NCI-H2171 treated with DMSO at 0.1 percent for 48 hours (cell line): ENCODE results near the gene CBLN1.

Experiments used
- DNase-seq: peaks from one replicate; lab custom pipeline; 2025; lab: John Stamatoyannopoulos, UW

The CBLN1 gene

DNA sequence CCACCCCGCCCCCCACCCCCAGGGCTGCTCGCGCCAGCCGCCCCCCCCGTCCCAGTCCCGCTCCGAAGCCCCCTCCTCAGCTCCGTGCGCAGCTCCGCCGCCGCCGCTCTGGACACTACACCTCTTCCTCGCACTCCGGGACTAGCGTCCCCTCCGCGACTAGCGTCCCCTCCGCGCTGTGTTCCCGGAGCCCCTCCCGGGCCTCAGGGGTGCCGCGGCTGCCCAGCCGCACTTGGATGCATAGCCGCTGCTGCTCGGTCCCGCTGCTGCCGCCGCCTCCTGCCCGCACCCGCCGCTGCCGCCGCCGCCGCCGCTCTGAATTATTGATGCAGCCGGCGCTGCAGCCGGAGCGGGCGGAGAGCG lies at the start of gene CBLN1:
TSS of gene CBLN1 (minus strand) at position 359 of the 363 bp plus-strand sequence. CDS start 373 bp downstream, outside the sequence.
- no peak for DNase-seq

DNA sequence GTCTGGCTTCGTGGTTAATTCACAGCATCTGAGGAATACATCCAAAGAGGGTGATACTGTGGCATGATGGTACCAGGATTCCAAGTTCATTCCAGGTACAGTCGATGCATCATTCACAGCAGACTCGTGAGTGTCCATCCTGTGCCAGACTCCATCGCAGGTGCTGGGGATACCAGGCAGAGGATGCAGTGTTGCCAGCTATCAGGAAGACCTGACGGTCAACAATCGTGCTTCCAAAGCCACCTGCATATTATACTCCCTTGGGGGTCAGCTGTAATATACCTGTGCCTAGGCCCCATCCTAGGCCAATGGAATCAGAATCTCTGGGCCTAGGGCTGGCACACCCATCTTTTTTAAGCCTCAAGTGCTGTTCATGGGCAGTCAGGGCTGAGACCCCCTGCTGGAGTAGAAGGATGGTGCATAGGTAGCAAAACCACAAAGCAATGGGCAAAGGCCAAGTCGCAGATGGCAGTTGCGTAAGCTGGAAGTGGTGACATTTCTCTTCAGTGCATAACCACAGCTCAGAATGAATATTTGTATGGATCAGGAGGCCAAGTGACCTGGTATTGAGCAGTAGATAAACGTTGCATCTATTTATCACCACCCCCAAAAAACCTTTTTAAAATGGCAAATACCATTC lies 49.0 kb upstream of the CBLN1 start:
- DNase-seq, result peak; percentile 2

DNA sequence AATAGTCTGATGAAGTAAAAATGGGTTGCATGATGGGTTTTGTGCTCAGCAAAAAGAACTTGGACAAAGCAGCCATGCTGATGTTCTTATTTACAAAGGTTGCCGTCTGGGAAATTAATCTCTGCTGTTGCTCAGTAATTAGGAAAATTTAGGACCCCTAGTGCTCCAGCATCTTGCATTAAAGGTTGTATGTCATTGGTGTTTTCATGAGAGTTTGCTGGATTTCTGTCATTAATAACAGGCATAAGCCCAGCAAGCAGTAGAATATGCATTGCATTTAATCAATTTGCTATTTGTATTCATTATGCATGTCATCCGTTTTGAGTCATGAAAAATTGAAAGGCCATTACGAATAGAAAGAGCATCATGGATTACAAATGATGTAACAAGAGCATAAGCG lies 46.7 kb upstream of the CBLN1 start:
- no peak for DNase-seq

DNA sequence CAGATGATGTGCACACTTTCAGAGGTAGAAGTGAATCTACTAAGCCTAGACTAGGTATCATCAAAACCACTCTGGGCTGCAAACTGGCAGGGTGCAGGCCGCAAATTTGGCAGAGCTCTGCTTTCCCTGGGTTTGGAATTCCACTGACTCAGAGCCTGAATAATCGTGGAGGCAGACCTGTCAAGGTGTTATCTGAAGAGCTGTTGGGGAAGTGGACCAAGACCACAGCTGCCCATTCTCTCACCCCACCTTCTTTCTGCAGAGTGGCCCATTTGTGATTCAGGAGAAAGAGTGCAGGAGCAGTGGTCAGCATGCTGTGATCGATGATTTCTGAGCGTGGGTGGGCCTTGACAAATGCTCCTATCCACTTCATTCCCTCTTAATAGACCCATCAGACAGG lies 45.8 kb upstream of the CBLN1 start:
- DNase-seq, result no peak

DNA sequence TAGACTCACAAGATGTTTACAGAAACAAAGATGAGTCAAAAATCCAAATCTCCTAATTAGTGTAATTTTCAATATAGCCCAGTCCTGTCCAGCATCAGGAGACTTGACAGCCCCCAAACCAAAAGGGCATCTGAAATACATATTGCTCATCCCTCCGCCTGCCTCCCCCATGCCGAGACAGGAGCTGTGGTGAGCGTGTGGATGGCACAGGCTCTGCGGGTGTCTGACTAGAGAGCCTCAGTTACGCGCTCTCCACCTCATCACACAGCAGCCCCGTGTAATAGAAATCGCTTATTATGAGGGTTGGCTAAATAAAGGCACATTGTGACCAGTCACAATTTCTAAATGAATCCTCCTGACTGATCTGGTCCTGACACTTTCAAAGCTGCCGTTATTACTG lies 43.1 kb upstream of the CBLN1 start:
- DNase-seq, result no peak

DNA sequence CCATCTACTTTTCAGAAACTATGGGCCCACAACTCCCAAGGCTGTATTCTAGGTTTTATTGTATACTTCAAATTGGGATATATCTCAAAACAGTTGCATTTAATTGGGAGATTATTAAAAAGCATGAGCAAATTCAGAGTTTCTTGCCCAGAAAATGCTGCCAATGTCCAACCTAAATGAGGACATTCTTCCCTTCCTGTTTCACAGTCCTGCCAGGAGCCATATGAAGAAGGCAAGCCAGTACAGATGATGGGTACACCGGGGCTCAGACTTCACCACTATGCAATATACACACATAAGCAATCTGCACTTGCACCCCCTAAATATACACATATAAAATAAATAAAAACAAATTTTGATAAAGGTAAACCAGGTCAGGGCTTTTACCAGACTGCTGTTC lies 34.0 kb upstream of the CBLN1 start:
- no peak for DNase-seq

DNA sequence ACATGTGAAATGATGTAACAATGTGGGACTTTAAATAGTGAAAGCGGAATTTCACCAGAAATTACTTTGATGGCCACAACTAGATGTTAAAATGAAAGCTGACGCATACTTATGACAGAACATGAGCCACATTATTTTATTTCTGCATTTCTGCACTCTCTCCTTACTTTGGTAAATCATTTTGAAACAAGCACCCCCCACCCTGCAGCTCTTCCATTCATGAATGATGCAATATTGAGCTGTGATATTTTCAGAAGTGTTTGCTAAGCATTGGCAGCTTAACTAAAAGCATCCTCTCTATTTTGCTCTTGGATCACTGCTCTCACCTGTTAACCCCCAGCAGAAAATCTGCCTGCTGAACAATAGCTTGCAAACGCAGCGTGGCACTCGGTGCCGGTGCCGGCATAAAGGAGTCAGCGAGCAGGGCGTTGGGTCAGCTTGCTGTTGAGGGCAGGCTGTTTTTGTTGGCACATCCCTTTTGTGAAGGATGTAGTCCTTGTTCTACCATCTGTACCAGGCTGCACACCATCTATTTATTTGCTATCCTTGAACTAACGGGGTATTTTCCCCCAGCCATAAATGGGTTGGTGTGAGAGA lies 30.8 kb upstream of the CBLN1 start:
- no peak for DNase-seq

DNA sequence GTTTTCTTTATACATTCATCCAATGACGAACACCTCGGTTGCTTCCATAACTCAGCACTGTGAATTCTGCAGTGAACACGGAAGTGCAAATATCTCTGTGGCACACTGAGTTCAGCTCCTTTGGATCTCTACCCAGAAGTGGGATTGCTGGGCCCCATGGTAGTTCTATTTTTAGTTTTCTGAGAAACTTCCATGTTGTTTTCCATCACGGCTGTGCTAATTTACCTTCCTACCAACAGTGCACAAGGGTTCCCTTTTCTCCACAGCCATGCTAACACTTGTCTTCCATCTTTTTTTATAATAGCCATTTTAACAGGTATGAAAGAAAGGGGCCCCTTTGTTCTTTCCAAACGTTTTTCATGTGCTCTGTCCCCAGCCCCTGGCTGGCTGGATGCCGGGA lies 30.2 kb upstream of the CBLN1 start:
- no peak for DNase-seq

DNA sequence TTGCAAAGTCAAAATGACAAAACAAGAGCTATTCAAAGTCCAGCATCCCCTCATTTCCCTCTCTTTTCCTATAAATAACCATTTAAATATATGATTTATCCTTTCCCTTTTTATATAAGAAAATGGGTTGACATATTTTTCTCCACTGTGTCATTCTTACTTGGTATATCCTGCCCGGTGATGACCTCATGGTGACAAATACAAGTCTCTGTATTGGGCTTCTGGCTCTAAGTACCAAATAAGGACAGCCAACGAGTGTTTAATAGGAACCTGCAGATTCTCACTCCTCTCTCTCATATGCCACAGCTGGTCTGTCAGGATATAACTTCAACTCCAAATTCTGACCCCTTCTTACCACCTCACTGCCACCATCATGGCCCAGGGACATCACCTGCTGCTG lies 25.5 kb upstream of the CBLN1 start:
- DNase-seq, result no peak

DNA sequence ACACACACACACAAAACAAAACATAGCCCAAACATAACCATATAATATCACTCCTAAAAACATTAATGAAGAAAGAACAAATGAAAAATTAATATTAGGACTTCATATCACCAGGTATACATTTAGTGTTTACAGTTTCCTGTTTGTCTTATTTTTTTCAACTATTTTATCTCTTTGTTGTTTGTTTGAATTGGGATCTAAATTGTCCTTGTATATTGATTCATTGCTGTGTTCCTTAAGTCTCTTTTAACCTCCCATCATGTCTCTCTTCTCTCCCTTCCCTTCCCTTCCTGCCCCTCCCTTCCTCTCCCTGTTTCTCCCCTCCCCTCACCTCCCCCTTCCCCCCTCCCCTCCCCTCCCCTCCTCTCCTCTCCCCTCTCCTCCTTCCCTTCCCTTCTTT lies 23.8 kb upstream of the CBLN1 start:
- DNase-seq, result no peak

DNA sequence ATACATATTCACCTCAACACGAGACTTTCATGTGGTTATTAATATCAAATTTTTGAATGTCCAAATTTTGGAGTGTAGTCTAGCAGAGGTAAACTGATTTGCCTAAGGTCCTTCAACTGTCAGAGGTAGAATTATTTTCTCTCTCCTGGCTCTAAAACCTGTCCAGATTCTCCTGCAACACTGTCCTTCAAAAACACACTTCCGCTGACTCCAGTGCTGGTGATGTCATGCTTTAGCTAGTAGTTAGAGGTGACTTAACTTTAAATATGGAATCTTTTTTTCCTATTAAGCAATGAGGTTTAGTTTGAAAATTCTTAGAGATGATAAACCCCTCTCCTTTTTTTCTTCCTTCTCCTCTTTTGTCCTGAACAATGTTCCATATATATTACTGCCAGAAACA lies 10.8 kb upstream of the CBLN1 start:
- DNase-seq, result no peak

DNA sequence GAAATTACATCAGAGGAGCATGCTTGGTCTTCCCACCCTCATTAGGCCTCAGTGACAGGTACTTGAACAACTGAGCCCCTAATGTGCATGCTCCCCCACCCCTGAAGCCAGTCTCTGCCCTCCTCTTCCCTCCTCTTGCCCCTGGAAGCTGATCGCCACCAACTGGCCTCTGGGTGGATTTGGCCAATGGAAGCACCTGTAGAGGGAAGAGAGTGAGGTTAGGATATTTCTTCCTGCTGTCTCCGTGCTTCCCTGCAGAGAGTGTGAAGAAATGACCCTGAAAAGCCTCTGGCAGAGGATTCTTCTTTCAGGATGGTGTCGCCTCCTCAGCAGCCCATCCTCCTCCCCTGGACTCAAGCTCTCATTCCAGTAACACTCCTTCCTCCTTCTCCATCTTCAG lies 5.9 kb upstream of the CBLN1 start:
- DNase-seq, result no peak

DNA sequence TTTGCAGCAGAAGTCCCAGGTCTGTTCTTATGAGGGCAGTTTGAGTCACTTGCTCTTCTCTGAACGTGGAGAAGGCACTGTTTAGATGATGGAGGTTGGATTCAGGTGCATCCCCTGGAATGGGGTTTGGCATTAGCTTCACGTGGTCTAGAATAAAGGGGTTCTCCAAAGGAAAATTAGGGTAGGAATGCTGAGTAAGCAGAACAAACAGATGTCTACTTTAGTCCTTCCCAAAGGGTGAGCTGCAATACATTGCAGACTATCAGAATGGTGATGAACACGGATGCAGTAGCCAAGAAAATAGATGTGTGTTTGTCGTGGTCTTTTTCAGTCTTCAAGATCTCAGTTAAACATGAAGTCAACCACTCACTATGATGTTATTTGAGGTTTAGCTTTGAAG lies 3.3 kb upstream of the CBLN1 start:
- DNase-seq, result no peak

DNA sequence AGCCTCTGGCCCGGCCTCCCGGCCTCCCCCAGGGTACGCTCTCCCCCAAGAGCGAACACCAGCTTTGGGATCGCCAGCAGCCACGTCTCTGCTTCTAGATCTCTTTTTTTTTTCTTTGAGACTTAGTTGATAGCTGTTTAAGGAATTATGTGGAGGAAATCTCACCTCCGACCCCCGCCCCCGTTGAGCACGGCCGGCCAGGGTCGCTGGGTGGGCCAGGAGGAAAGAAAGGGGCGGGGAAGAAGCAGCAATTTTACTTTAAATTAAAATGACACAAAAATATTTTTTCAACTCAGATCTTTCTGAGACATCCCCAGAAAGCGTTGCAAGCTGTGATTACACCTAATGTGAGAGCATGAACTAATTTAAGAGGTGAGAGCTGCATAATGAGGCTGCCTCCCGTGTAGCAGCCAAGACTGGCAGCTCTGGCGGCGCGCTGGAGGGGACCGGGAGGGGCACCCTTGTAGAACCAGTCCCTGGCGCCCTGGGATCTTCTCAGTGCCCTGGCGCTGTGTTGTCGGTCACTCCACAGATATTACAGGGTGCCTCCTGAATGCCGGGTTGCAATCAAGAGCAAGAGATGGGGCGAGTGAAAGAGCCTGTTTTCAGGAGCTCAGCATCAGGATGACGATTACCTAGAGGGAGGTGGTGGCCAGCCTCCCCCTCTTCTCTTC lies 1.9 kb upstream of the CBLN1 start:
- DNase-seq, result peak; percentile 43

DNA sequence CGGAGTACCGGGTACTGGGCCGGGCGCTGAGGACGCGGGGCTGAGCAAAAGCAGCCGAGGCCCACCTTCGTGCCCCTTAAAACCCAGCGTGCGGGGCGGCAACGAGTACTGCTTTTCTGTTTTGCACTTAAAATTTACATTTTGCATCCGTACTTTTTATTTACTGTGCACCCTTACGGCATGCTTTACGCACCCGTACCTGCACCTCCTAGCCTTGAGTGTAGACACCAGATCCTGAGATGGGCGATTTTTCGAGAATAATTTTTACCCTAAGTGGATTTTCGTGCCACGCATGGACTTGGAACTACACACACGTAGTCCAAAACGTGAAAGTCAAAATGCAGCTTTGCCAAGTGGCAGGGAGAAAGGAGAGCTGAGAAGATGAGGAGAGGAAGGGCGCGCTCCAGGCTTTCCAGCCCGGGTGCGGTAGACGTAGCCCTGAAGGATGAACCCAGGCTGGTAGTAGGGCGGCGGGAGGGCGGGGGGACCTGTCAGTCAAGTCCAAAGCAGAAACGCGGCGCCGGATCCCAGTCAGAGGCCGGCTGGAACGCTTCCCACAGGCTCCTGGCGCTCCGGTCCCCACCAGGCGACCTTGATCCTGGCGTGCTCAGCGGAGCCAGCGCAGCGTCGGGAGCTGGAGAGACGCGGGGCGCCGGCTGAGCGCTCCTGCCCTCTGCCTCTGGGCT lies 1.2 kb upstream of the CBLN1 start:
- DNase-seq, result peak; percentile 76

DNA sequence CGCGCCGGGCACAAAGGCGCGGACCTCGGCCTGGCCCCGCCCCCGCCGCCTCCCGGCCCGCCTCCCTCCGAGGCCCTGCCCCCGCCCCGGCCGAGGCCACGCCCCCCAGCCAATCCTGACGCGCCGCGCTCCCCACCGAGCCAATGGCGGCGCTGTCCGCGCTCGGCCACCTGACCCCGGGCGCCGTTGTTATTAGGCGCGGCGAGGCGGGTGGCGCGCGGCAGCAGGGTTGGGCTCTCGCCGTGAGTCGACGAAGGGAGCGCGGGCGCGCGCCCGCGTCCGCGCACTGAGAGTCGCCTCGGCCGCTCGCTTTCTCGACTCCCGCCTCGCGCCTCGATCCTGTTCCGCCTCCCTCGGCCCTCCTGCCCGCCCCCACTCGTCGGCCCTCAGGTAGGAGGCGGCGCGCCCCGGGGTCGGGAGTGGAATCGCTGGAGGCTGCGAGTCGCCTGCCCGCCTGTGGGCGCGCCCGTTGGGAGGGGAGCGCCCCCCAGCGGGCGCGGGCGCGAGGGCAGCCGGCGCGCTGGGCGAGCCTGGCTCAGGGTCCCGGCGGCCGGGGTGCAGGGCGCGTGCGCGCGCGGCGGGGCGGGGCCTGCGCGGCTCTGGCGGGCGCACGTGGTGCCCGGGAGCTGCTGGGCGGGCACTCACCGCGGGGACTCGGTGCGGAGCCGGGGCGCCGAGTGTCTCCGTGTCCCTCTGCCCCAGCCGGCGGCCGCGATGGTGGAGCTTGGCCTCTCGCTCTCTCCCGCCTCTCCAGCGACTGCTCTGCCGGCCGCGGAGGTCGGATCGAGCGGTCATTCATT lies 405 bp upstream of the CBLN1 start:
- peak; percentile 93 for DNase-seq

DNA sequence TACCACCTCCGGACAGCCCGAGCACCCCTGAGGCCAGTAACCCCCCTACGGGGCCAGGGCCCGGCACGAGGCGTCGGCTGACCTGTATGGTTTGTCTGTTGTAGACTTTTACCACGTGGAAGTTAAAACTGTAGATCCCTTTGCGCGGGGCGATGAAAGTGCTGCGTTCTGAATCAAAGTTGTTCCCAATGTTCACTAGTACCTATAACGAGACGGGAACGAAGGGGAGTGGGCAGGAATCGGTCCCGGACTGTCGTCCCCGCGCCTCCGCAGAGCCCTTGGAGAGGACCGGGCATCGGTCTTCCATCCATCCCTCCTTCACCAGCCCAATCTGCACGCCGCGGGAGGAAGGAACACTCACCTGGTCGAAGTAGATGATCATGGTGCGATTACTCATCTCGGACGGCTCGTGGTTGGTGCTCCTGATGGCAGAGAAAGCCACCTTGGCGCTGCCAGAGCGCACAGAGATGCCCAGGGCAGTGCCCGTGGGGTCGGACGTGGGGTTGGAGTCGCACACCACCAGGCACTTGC lies 732 bp downstream of the CBLN1 start:
- DNase-seq, result peak; percentile 50

DNA sequence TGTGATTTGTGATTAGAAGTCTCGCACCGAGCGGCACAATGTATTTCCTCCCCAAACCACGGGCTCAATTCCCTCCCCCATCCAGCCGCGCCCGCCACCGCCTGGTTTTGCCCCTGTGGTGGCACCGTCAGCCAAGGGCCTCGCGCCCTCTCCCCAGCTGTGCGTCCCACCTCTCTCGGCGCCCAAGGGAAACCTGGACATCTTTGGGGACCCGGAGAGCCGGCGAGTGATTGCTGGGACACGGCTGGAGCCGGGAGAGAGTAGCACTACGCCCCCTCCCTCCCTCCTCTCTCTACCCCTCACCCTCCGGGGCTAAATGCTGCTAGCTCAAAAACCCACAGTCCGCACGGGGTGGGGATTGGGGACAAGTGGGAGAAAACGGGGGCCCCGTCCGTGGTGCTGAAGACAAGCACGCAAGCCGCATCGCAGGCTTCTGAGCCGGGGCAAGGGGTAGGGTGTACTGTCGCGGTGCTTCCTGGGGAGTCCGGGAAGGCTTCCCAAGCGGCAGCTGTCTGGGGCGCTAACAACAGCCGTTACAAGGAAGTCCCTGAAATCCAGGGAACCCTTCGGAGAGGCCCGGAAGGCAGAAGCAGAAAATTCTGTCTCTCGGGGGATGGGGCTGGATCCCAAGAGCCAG lies 1.4 kb downstream of the CBLN1 start:
- peak; percentile 48 for DNase-seq

DNA sequence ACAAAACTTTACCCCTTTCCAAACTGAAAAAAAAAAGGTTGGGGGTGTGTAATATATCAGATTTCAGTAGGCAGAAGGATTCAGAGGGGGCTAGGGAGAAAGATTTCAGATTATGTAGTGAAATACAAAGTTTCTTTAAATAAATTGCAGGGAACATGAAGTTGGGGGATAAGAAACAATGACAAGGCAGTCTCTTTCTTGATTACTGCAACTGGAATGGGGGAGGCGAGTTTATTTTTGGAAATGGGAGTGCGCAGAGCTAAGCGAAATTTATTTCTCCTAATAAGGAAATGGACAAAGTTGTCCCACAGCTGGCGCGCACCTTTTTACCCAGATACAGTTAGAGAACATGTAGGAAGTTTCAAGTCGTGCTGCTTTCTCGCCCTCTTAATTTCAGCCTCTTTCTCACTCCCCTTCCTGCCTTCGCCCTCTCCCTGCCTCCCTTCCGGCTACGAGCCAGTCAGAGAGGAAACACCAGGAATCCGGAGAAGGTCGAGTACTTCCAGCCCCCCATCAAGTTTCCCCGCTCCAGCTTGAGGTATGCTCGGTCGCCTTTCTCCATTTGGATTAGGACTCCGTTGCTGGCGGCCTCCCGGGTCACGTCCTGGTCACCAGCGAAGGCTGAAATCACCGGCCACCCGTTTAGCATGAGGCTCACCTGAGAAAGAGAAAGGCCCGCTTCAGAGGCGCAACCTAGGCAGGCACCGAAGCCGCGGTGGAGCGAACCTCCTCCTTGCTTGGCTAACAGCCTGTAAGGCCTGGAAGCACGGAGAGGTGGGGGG lies 2.5 kb downstream of the CBLN1 start:
- DNase-seq, result no peak

DNA sequence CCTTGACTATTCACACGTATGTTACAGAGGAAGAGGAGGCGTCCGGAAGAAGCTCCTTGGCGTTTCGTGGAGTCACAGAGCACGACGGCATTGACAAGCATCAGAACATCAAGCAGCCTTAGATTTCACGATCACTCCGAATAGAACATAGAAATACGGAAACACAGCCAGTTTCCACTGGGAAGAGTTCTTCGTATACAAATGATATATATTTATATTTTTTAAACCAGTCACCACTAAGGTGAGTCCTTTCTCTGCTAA lies 3.1 kb downstream of the CBLN1 start:
- DNase-seq, result no peak
